Measurements from ENCODE around the gene SLC6A12. TPM values are rescaled to one million over a fixed set of nuclear protein-coding genes. Genes with fewer than 3 reads are reported as not detected.

Gene SLC6A12
- polyA plus RNA-seq, 1 donor (not counting 4 experiments of a cell fraction or from before 2014, with no cell fraction given), result not detected

DNA sequence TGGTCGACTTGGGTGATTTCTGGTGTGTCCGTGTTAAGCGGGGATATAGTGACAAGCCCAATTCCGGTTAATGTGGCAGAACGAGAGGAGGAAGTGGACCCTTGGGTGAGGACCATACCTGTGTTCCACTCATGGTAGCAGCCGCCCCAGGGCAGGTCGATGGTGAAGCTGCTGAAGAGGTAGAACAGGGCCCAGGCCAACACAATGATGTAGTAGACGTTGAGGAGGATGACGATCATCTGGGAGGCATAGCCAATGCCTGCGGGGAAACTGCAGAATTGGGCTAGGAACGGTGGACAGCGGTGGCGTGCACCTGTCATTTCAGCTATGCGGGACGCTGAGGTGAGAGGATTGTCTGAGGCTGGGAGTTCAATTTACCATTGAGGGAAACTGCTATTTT lies 28.5 kb upstream of the SLC6A12 start:
- dilution Hi-C loops (cut with MboI; ENCODE audit: extremely low pct_ligation_motif_present, low sequenced_read_pairs), result no loop called here
- H3K79me2 ChIP-seq (ENCODE audit: control insufficient read depth, insufficient read depth, low read length), result no peaks in the 10 kb centered on the region
- TF ChIP-seq EZH2 (IDR thresholded peaks at IDR 0.05; ENCODE audit: low read length) (no peak), CTCF (optimal IDR thresholded peaks at IDR 0.05 in 1 of 3, IDR thresholded peaks at IDR 0.05 in 1 of 3, conservative IDR thresholded peaks at IDR 0.05 in 1 of 3; ENCODE audit: extremely low read depth in 1 of 3, insufficient read depth in 2 of 3, low read length in 3 of 3) (no peak)

DNA sequence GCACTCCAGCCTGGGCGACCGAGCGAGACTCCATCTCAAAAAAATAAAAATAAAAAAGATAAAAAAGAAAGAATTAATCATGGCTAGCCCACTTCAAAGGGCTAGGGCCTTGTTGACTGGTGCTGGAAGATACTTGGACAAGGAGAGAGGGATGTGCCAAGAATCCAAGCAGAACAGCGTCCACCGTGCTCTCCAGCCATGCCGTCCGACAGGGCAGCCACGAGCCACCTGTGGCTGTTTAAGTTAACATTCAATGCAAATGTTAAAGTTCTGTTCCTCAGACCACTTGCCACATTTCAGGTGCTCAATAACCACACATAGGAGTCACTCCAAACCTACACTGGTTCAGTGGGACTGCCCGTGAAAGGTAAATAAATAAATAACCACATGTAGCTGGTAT lies 27.3 kb upstream of the SLC6A12 start:
- FAIRE-seq (no peak), DNase-seq (ENCODE audit: low read depth, low spot score) (no peak)
- H3K27me3 ChIP-seq (ENCODE audit: control insufficient read depth, extremely low read depth, insufficient read depth, low read length), result no peaks in the 10 kb centered on the region
- H3K4me2 ChIP-seq (ENCODE audit: control insufficient read depth, extremely low read depth, insufficient read depth, low read depth, low read length), result no peak overlapping the region
- H4K20me1 ChIP-seq (ENCODE audit: control insufficient read depth, extremely low read depth, insufficient read depth, low read length), result no peaks in the 10 kb centered on the region
- no peaks in the 10 kb centered on the region for H3K4me1 ChIP-seq (ENCODE audit: control insufficient read depth, extremely low read depth, insufficient read depth, low read length)
- H3K36me3 ChIP-seq (ENCODE audit: control insufficient read depth in 2 of 2, extremely low read depth in 1 of 2, insufficient read depth in 2 of 2, low read length in 2 of 2), result no peaks in the 10 kb centered on the region
- no peak overlapping the region for H3K27ac ChIP-seq (ENCODE audit: control insufficient read depth, insufficient read depth, low read length)
- TF ChIP-seq CTCF (optimal IDR thresholded peaks at IDR 0.05 in 1 of 3, IDR thresholded peaks at IDR 0.05 in 1 of 3, conservative IDR thresholded peaks at IDR 0.05 in 1 of 3; ENCODE audit: extremely low read depth in 1 of 3, insufficient read depth in 2 of 3, low read length in 3 of 3) (no peak), EZH2 (IDR thresholded peaks at IDR 0.05; ENCODE audit: low read length) (no peak)
- H3K9me3 ChIP-seq (ENCODE audit: control insufficient read depth, low read depth, low read length), result no peaks in the 10 kb centered on the region
- H3K9ac ChIP-seq (ENCODE audit: control insufficient read depth, extremely low read depth, insufficient read depth, low read length), result no peak overlapping the region
- H2AFZ ChIP-seq (ENCODE audit: control insufficient read depth, low read length), result no peak overlapping the region
- H3K4me3 ChIP-seq (ENCODE audit: control insufficient read depth in 2 of 3, extremely low read depth in 1 of 3, insufficient read depth in 2 of 3, low read depth in 1 of 3, low read length in 3 of 3), result no peak overlapping the region
- dilution Hi-C loops (cut with MboI; ENCODE audit: extremely low pct_ligation_motif_present, low sequenced_read_pairs), result no loop called here
- H3K9me1 ChIP-seq (ENCODE audit: control insufficient read depth, extremely low read depth, insufficient read depth, low read length), result no peaks in the 10 kb centered on the region
- H3K79me2 ChIP-seq (ENCODE audit: control insufficient read depth, insufficient read depth, low read length), result no peaks in the 10 kb centered on the region

More for the DNA sequence above, 28.5 kb upstream of the SLC6A12 start:
- Histone ChIP-seq H3K9me3 (ENCODE audit: control insufficient read depth, low read depth, low read length) (no peaks in the 10 kb centered on the region), H3K36me3 (ENCODE audit: control insufficient read depth in 2 of 2, extremely low read depth in 1 of 2, insufficient read depth in 2 of 2, low read length in 2 of 2) (no peaks in the 10 kb centered on the region), H2AFZ (ENCODE audit: control insufficient read depth, low read length) (no peak overlapping the region), H3K27ac (ENCODE audit: control insufficient read depth, insufficient read depth, low read length) (no peak overlapping the region), H3K4me1 (ENCODE audit: control insufficient read depth, extremely low read depth, insufficient read depth, low read length) (no peaks in the 10 kb centered on the region), H3K4me2 (ENCODE audit: control insufficient read depth, extremely low read depth, insufficient read depth, low read depth, low read length) (no peak overlapping the region), H3K9me1 (ENCODE audit: control insufficient read depth, extremely low read depth, insufficient read depth, low read length) (no peaks in the 10 kb centered on the region), H3K27me3 (ENCODE audit: control insufficient read depth, extremely low read depth, insufficient read depth, low read length) (no peaks in the 10 kb centered on the region), H3K9ac (ENCODE audit: control insufficient read depth, extremely low read depth, insufficient read depth, low read length) (no peak overlapping the region), H3K4me3 (ENCODE audit: control insufficient read depth in 2 of 3, extremely low read depth in 1 of 3, insufficient read depth in 2 of 3, low read depth in 1 of 3, low read length in 3 of 3) (no peak overlapping the region), H4K20me1 (ENCODE audit: control insufficient read depth, extremely low read depth, insufficient read depth, low read length) (no peaks in the 10 kb centered on the region)
- no peak for DNase-seq (ENCODE audit: low read depth, low spot score)
- FAIRE-seq, result no peak
